RPMI7951 (cell line): ENCODE results near the gene KDM6A. TPM values are rescaled to one million over a fixed set of nuclear protein-coding genes. Genes with fewer than 3 reads are reported as not detected.
"Not testable (repeated sequence)": the region's sequence is repeated elsewhere in the genome, so short reads cannot be mapped to it uniquely, and the experiment has no call there.

Source experiments
- DNase-seq: peaks from one replicate; pipeline ENCODE4 v3.0.0-alpha.2; 2012; ENCODE audit warnings: low read depth
- total RNA-seq: library from RNA; depleted of rRNA; stranded (reverse); fragments of >200 nt; shearing (Covaris generic); gene quantifications from 2 replicates; pipeline ENCODE4 v1.2.3, GENCODE V29; 2014

KDM6A gene
- total RNA-seq, 1 experiment from 2014 or later, result 22.0 TPM

DNA sequence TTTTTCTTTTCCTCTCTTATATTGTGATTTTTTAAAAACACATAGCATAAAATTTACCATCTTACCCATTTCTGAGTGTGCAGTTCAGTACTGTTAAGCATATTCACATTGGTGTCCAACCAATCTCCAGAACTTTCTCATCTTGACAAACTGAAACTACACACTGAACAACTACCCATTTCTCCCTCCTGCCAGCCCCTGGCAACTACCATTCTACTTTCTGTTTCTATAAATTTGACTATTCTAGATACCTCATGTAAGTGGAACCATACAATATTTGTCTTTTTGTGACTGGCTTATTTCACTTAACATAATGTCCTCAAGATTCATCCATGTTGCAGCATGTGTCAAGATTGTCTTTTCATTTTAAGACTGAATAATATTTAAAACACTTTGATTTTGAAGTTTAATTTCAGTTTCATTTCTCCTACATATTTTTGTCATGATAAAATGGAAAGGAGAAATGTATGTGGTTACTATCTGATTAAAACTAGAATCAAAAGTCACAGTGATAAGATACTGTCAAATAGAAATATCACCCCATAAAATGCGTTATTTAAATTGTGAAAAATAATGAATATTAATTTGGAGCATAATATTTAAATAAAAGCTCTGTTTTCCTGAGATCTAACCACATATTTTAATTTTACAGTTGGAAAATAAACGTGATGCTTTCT lies 204.9 kb downstream of the KDM6A start:
- peak; percentile 9 for DNase-seq

DNA sequence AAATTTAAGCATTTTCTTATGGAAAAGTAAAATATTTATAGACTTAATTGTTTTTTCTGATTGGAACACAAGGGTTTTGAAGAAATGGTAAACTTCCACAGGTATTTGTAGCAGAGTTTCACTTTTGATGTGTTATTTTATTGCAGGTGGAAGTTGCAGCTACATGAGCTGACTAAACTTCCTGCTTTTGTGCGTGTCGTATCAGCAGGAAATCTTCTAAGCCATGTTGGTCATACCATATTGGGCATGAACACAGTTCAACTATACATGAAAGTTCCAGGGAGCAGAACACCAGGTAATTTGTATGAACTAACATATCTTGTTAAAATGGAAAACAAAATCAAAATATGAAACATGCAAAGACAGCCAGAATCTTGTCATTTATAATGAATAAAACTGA lies 210.3 kb downstream of the KDM6A start:
- no peak for DNase-seq

DNA sequence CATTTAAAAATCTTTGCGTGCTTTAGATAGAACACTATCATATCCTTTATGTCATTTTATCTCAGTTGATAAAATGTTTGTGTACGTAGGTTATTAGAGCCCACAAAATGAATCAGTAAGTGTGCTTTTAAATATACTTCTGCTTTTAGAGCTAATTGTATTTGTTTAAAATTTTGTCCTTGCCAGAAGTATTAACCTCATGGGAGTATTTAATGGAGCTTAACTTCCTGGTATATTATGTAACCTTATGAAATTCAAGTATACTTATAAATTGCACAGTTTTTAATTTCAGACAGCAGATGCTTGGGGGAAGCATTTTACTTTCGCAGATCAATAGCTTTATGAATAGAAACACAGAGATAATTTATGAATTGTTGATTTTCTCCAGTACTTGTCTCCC lies 237.5 kb downstream of the KDM6A start:
- no peak for DNase-seq

DNA sequence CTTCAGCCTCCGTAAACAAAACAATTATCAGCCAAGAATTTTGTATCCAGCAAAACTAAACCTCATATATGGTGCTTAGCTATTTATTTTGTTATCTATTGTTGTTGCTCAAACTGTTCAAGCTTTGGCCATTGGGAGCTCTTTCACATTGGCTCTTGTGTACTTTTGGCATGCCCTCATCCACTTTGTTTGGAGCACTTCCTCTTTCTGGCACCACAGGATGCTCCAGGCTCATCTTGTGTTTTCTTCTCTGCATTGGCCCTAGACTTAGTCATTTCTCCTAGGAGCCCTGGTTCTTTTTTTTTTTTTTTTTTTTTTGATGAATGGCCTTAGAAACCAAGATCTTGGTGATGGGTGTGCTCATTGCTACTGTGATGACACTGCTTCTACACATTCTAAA lies 253.2 kb downstream of the KDM6A start:
- DNase-seq, result no peak

DNA sequence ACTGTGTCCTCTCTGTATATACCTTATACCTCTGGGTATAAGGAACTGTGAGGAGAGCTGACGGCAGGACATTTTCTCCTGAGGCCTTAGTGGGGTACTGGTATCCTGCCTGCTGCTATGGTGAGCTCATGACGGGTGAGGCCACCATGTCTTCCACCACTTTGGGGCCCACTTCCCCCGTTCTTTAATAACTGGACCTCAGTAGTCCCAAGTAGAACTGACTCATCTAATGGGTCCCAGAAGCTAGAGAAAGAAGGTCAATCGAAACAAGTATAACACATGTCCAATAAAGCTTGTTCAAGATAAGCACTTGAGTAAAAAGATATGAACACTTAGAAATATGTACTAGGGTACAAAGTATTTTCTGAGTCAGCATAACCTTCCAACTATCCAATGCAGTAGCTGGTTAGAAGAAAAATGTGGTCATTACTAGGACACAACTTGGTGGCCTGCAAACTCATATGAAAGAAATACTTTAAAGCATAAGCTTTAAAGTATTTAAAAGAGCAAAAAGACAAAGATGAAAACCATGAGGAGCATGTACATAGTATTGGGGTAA lies 256.0 kb downstream of the KDM6A start:
- no peak for DNase-seq

DNA sequence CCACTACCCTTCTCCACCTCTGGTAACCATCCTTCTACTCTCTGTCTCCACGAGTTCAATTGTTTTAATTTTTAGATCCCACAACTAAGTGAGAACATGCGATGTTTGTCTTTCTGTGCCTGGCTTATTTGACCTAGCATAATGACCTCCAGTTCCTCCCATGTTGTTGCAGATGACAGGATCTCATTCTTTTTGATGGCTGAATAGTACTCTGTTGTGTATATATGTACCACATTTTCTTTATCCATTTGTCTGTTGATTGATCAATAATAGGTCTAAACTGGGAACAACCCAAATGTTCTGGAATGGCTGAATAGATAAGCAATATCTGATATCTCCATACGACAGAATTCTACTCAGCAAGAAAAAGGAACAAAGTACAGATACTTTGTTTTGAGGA lies 260.5 kb downstream of the KDM6A start:
- DNase-seq, result no peak

DNA sequence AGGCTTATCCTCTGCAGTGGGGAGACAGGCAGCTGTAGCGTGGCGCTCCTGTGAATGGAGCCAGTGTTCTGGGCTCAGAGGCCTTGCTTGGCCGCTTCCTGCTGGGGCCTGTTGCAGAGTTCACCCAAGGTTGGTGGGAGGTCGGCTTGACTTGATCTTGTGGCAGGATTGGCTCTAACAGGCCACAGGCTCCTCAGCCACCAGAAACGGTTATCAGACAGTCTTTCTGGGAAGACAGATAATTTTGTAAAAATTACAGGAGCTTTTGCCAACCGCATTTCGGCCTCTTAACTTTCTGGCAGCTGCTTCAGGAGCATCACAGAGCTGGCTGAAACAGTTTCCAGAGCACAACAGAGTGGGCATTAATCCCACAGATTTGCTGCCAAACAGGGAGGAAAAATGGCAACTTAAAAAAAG lies 261.3 kb downstream of the KDM6A start:
- DNase-seq, result peak; percentile 23

DNA sequence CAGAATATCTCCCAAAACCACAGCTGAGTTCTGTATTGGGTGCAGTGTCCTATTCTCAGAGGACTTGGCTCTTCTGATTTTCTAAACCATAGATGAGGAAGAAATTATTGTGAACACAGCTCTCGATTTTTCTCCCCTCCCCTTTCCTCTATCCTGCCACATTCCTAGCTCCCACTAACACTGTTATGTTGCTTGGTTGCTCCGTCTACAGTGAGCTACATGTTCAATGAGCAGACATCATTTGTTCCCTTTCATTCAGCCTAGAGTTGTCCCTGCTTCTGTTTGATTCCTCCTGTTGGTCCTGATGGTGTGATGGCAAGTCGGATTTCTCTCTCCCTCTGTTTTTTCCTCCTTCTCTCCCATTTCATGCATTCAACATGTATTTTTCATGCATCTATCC lies 261.8 kb downstream of the KDM6A start:
- DNase-seq, result no peak

DNA sequence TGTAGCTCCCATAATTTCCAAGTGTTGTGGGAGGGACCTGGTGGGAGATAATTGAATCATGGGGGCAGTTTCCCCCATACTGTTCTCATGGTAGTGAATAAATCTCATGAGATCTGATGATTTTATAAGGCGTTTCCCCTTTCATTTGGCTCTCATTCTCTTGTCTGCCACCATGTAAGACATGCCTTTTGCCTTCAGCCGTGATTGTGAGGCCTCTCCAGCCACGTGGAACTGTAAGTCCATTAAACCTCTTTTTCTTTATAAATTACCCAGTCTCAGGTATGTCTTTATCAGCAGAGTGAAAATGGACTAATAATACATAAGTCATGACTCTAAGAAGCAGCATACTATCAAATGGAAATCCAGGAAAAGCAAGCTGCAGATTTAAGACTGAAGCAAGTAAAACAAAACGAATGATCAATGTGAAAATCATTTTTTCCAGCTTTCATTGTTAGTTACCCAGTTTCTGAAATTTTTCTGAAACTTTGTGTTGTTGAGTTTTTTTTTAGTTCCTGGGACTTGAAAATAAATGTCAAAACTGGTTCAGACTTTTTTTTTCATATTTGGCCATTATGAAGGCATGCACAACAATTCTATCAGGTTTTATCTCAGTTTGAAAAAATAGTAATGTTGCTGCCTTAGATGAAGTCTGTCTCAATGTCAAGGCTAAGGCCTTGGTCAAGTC lies 262.5 kb downstream of the KDM6A start:
- DNase-seq, result not testable (repeated sequence)

DNA sequence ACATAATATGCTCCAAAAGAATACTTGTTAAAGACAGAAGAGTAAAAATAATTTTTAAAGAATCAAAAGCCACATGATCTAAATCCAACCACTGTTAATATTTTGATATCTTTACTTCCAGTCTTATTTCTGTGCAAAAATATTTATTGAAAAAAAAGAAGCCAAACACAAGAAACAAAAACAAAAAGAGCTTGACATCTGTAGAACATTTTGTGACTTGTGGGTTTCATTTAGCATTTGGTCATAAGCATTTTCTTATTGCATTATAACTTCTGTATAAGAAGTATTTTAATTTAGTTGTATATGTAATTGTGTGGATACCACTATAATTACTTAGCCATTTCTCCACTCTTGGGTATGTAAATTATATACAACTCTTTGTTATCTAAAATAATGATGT lies 264.5 kb downstream of the KDM6A start:
- DNase-seq, result no peak

DNA sequence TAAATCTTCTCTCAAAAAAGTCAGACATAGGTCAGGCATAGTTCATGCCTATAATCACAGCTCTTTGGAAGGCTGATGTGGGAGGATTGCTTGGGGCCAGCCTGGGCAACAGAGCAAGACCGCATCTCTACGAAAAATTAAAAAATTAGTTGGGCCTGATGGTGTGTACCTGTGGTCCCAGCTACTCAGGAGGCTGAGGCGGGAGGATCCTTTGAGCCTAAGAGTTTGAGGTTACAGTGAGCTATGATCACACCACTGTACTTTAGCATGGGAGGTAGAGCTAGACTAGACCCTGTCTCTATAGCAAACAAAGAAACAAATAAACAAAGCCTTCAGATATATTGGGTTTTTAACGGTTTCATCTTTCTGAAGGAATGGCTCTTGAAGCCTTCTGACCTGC lies 265.5 kb downstream of the KDM6A start:
- DNase-seq, result no peak

DNA sequence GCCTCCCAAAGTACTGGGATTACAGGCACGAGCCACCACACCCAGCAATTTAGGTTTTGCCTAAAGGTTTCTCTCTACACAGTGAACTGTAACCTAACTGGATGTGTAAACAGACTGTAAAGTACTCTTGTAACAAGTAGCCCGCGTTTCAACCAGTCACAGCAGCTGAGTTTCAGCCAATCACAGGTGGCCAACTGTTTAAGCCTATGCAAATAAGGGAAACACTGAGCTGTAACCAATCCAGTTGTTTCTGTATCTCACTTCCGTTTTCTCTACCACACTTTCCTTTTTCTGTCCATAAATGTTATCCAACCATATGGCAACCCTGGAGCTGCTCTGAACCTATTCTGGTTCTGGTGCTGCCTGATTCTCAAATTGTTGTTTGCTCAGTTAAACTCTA lies 267.8 kb downstream of the KDM6A start:
- no peak for DNase-seq

DNA sequence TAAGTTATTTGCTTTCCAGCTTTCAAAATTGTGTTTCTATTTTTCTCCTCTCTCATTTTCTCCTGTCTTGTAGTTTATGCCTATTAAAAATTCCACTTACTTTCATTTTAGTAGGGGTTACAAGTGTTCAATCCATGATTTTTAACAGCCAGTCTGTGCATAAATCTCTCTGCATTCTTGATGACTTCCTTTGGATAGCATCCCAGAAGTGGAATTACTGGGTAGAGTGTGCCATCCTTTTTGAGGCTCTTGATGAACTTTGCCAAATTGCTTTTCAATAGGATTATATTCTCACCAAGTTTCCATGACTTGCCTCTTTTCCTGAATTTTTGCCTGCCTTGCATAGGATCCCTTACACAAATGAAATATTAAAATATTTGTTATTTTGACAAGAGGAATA lies 269.2 kb downstream of the KDM6A start:
- DNase-seq, result peak; percentile 35

DNA sequence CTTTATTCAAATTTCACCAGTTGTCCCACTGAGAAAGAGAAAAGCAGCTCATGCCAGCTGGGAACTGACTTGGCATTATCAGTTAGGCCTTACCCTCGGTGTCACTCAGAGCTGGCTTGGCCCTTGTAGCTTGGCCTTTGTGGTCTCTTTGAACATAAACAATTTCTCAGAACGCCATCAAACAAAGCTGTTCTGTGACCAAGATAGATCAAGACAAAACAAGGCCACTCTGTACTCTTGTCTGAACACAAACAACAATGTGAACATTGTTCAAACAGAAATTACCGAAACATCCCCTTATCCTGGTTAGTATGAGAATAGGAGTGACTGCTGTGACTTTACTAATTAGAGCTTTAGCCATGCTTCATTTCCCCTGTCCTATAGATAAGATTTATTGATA lies 270.5 kb downstream of the KDM6A start:
- peak; percentile 36 for DNase-seq

DNA sequence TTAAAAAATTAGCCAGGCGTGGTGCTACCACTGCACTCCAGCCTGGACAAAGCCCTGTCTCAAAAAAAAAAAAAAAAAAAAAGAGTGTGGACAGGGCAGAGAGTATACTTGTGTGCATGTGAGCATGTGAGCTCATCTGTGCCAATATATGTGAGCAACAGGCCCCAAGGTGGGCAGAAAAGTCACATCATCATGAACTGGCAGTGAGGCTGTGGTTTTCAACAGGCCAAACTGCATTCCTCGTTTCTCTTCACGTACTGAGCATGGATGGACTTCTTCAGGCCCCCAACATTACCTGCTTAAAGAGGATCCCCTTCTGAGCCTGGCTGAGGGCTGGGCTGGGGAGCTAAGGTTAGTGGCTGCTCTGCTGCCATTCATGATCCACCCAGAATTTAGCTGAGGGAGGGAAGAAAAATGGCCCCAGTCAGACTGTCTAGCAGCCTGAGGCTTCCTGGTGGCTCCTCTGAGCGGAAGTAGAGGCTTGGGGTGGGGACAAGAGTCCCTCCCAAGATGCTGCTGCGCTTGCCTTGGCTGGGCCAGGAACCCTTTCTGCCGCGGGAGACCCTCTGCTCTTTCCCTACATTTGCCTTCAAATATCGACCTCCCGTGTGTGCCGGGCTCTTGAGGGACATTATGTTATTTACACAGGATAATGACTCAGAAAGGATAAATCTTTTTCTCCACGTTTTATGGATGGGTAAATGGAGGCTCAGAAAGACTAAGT lies 272.7 kb downstream of the KDM6A start:
- peak; percentile 25 for DNase-seq

DNA sequence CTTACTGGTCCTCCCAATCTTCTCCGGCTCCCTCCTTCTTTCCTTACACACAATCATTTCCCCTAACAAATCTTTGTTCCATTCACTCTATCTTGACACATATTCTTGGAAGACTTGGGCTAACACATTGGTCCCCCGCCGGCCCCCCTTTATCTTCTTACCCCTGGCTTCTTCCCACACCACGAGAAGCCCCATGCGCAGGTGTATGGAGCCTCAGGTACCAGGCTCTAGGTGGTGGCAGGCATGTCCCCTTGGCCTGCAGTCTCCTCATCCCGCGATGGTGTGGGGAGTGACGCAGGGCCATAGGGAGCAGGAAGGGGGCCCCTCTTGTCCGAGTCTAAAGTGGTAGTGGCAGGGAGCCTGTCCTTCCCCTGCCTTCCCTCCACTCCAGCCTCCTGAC lies 277.8 kb downstream of the KDM6A start:
- no peak for DNase-seq

DNA sequence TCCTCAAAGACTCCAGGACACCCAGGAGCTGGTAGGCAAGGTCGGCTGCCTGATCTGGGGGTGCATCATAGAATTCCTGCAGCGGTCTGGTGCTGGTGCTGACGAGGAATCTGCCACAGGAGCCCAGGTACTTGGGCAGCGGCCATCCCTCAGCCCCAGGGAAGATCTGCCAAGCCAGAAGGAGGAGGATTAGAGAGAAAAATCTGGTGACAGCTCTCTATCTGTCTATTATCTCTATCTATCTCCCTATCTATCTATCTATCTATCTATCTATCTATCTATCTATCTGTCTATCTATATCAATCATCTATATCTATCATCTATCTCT lies 281.0 kb downstream of the KDM6A start:
- DNase-seq, result no peak

DNA sequence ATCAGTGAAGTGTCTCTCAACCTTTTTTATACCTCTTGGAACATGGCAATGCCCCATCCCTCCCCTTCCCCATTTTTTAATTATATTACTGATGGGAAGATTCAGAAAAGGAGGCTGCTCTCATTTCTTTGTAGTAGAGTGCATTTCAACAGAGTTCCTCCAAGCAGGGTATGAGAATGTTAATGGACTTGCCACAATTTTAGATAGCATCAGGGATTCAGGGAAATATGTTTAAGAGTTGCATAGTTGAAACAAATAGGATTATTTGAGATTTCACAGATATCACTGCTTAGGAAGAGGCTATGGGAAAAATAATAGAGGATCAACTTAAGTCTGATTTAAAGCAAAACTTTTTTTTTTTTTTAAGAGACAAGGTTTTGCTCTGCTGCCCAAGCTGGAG lies 281.5 kb downstream of the KDM6A start:
- no peak for DNase-seq

DNA sequence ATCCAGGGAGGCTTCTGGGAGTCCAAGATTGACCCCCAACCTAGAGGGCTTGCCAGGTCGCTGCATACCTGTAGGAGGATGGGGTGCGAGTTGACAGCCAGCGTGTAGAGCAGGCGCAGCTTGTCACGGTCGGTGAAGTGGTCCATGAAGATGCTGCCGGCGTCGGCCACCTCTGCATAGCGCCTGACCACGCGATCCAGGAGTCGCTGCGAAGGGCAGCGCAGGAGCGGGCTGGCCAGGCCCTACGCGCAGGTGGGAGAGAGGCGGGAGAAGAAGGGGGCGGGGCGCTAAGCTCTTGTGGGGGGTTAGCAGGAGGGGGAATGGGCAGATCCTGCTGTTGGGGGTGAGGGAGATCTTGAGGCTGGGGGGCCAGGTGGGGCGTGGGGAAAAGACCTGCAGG lies 284.7 kb downstream of the KDM6A start:
- DNase-seq, result no peak
